Stimulated activated effector memory CD8-positive, alpha-beta T cell treated with anti-CD3 and anti-CD28 coated beads, Interleukin-12 subunit alpha, Interleukin-12 subunit beta, amount 100 ng/mL, for 72 hours (primary cell): ENCODE results near the gene MID2.
A peak's percentile ranks its signal among the peaks of the same experiment; 100 is the strongest.
"Not testable (repeated sequence)": the region's sequence is repeated elsewhere in the genome, so short reads cannot be mapped to it uniquely, and the experiment has no call there.

Experiments used
- ATAC-seq: fragments of 150-1000 bp; cut with Tn5 transposase; 2 replicates; pipeline ENCODE4 v1.10.0; 2021
- DNase-seq, 2 donors: peaks; one replicate each; pipeline ENCODE4 v3.0.0; 2021 to 2022; ENCODE audit warnings: low spot score in 2 of 2
- H3K27ac Mint-ChIP-seq: one replicate; pipeline ENCODE4 v1.8.0; 2022; ENCODE audit warnings: mild to moderate bottlenecking, mixed read lengths
- H3K36me3 Mint-ChIP-seq: one replicate; pipeline ENCODE4 v1.8.0; 2022; ENCODE audit warnings: mild to moderate bottlenecking, mixed read lengths
- H3K4me1 Mint-ChIP-seq: one replicate; pipeline ENCODE4 v1.8.0; 2022; ENCODE audit warnings: mixed read lengths
- H3K4me3 Mint-ChIP-seq: one replicate; pipeline ENCODE4 v1.8.0; 2022; ENCODE audit warnings: mild to moderate bottlenecking, mixed read lengths
- H3K9me3 Mint-ChIP-seq: one replicate; pipeline ENCODE4 v1.8.0; 2022; ENCODE audit warnings: mixed read lengths

The MID2 gene, protein sequence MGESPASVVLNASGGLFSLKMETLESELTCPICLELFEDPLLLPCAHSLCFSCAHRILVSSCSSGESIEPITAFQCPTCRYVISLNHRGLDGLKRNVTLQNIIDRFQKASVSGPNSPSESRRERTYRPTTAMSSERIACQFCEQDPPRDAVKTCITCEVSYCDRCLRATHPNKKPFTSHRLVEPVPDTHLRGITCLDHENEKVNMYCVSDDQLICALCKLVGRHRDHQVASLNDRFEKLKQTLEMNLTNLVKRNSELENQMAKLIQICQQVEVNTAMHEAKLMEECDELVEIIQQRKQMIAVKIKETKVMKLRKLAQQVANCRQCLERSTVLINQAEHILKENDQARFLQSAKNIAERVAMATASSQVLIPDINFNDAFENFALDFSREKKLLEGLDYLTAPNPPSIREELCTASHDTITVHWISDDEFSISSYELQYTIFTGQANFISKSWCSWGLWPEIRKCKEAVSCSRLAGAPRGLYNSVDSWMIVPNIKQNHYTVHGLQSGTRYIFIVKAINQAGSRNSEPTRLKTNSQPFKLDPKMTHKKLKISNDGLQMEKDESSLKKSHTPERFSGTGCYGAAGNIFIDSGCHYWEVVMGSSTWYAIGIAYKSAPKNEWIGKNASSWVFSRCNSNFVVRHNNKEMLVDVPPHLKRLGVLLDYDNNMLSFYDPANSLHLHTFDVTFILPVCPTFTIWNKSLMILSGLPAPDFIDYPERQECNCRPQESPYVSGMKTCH

DNA sequence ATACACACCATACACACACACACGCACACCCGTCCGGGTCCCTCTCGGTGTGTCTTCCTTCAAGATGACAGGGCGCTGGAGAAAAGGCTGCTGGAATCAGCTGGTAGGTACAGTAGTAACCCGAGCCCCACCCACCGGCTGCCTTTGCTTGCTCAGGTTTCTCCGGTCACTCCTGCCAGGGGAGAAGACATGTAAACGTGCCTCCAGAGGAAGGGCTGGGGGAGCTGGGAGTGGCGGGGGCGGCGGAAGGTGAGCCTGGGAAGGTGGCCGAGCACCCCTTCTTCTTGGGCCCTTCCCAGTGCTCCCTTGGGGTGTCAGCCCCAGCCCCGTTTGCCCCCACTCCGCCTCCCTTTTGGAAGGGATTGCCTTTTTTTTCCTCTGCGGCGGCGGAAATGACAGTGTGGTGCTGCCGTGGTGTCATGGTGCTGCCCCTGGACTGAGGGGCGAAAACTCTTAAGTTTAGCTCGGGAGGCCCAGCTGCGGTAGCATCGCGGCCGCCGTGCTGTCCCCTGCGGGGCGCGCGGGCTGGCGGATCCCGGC lies at the start of gene MID2:
TSS of gene MID2 (plus strand) at position 169 of the 540 bp plus-strand sequence. CDS start 561 bp downstream, outside the sequence.
- Mint-ChIP-seq H3K9me3 (no peaks in the 10 kb centered on the region), H3K27ac (peak within 1 kb of the TSS; percentile 88), H3K4me1 (peaks cover 34% of the 10 kb centered on the region), H3K4me3 (peak within 1 kb of the TSS; percentile 78), H3K36me3 (peaks cover 5% of the 10 kb centered on the region)
- DNase-seq (peak in 1 of 2 donors; percentile 8), ATAC-seq (peak; percentile 80)

DNA sequence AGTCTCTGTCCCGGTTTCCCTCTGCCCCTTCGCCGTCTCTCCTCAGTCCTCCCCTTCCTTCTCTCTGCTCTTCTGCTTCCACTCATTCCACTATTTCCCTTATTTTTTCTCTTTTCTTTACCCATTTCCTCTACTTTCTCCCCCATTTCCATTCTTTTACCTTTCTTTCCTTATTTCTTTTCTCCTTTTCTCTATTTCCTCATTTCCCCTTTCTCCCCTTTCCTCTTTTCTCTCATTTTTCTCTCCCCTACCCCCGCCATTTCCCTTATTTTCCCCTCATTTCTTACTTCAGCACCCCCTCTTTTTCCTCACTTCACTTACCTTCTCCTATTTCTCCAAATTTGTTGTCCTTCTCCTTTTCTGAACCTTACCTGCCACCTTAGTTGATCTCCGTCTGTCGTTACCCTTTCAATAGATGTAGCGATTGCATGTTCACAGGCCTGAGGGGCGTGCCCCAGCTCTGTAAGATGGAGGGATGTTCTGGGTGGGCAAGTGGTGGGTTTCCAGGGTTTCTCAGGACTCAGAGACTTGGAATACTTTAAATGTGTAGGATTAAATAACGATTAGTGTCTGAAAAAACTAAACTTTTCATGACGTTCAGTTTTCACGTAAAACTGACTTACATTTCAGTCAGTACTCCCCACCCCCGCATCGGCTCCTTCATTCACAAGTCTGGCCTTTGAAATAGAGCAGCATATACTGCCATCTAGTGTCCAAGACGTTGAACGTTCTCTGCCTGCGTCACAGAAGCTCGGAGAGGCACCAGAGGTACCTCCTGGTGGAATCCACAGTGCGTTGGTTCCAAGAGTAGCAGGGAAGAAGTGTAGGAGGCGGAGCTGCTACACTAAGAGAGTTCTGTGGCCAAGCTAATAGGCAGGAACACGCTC lies 48.8 kb upstream of the MID2 start:
- Mint-ChIP-seq H3K36me3 (no peaks in the 10 kb centered on the region), H3K9me3 (no peaks in the 10 kb centered on the region), H3K4me3 (peak overlapping the region; percentile 92), H3K4me1 (peaks cover 14% of the 10 kb centered on the region), H3K27ac (peak overlapping the region; percentile 92)
- peak; percentile 83 for ATAC-seq
- DNase-seq, result peak; percentile 37 to 67

DNA sequence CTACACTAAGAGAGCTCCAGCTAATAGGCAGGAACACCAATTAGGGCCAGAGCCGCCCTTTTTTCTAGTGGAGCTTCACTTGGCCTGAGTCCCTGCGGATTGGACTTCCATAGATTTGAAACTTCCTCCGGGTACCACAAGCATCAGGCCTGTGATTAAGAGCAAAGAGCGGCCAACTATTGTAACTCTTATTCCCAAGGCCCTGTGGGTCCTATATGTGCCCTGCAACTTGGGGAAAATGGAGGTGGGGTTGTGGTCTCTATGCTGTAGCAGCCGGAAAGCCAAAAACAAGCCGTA lies 48.2 kb upstream of the MID2 start, which contains the start of gene NCBP2L:
TSS of gene NCBP2L (plus strand) at position 198 of the 297 bp plus-strand sequence. CDS start 16,488 bp downstream, outside the sequence.
- Mint-ChIP-seq H3K4me1 (peaks cover 14% of the 10 kb centered on the region), H3K36me3 (no peaks in the 10 kb centered on the region), H3K27ac (peak within 1 kb of the TSS; percentile 92), H3K9me3 (no peaks in the 10 kb centered on the region), H3K4me3 (peak within 1 kb of the TSS; percentile 92)
- no peak for ATAC-seq
- DNase-seq, result no peak

DNA sequence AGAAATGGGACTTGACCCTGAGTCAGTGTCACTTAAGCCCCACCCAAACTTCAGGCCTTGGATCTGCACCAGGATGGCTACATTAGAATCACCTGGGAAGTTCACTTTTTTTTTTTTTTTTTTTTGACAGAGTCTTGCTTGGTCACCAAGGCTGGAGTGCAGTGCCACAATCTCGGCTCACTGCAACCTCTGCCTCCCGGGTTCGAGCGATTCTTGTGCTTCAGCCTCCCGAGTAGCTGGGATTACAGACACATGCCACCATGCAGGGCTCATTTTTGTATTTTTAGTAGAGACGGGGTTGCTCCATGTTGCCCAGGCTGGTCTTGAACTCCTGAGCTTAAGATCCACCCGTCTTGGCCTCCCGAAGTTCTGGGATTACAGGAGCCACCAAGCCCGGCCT lies 45.1 kb upstream of the MID2 start:
- Mint-ChIP-seq H3K27ac (no peak overlapping the region), H3K9me3 (no peaks in the 10 kb centered on the region), H3K36me3 (no peaks in the 10 kb centered on the region), H3K4me1 (peaks cover 14% of the 10 kb centered on the region), H3K4me3 (no peak overlapping the region)
- DNase-seq (no peak), ATAC-seq (no peak)

DNA sequence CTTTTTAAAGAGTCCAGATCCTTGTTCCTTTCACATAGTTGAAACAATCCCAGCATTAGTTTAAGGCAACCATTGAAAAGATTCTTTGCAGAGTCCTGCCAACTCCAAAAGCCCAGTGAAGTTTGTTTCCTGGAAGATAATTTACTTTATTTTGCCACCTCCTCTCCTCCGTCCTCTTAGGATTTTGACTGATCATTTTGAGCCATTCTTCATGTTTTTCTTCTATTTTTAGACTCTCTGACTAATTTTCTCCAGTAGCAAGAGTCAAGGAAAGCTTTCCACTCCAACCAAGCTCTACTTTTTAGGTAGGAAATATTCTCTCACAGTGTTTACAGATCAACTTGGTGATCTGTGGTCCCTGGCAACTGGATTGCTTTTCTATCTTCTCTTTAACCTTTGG lies 37.8 kb upstream of the MID2 start:
- DNase-seq (no peak), ATAC-seq (no peak)

DNA sequence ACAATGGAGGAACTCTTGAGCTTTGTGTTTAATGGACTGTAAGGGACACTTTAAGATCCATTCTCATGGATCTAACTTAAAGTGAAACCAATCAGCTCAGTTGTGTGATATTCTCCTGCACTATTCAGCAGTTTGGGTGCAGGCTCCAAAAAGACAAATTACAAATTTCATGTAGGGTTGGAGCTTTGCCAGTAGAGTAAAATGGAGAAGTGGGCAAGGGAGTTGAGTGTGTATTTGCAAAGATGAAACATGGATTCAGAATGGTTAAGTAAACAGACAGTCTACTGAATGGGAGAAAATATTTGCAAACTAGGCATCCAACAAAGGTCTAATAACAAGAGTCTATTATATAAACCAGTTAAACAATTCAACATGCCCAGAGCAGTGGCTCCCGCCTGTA lies 21.2 kb upstream of the MID2 start:
- Mint-ChIP-seq H3K4me1 (no peaks in the 10 kb centered on the region), H3K9me3 (no peaks in the 10 kb centered on the region), H3K36me3 (no peaks in the 10 kb centered on the region), H3K4me3 (no peak overlapping the region), H3K27ac (no peak overlapping the region)
- no peak for ATAC-seq
- DNase-seq, result no peak

More for the DNA sequence above, 37.8 kb upstream of the MID2 start:
- Mint-ChIP-seq H3K36me3 (no peaks in the 10 kb centered on the region), H3K4me1 (no peaks in the 10 kb centered on the region), H3K27ac (no peak overlapping the region), H3K9me3 (no peaks in the 10 kb centered on the region), H3K4me3 (no peak overlapping the region)

DNA sequence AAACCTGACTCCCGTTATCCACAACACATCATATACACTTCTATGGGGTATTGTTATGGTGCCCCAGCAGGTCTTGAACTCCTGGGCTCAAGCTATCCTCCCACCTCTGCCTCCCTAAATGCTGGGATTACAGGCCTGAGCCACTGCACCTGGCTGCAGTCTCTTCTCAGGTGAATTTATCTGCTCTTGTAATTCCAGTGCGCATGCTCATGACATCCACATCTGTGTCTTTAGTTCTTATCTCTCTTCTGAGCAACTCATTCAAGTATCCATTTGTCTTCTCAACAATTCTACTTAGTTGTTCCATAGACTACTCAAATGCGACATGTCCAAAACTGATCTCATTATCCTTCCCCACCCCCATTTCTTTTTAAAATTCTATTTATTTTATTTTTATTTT lies 20.5 kb upstream of the MID2 start:
- Mint-ChIP-seq H3K27ac (no peak overlapping the region), H3K9me3 (no peaks in the 10 kb centered on the region), H3K4me1 (no peaks in the 10 kb centered on the region), H3K36me3 (no peaks in the 10 kb centered on the region), H3K4me3 (no peak overlapping the region)
- DNase-seq, result no peak
- ATAC-seq, result no peak

DNA sequence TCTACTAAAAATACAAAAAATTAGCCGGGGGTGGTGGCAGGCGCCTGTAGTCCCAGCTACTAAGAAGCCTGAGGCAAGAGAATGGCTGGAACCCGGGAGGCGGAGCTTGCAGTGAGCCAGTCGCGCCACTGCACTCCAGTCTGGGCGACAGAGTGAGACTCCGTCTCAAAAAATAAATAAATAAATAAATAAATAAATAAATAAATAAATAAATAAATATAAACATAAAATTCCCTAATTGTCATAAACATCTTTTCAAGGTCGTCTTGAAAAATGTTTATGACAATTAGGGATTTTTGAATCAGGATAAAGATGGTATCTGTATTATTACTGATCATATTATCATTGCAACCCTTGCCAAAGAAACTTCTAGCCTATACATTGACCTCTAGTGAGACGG lies 15.6 kb upstream of the MID2 start:
- H3K36me3 Mint-ChIP-seq, H3K27ac Mint-ChIP-seq, H3K4me1 Mint-ChIP-seq, ATAC-seq, H3K9me3 Mint-ChIP-seq, DNase-seq, H3K4me3 Mint-ChIP-seq: not testable (repeated sequence)

DNA sequence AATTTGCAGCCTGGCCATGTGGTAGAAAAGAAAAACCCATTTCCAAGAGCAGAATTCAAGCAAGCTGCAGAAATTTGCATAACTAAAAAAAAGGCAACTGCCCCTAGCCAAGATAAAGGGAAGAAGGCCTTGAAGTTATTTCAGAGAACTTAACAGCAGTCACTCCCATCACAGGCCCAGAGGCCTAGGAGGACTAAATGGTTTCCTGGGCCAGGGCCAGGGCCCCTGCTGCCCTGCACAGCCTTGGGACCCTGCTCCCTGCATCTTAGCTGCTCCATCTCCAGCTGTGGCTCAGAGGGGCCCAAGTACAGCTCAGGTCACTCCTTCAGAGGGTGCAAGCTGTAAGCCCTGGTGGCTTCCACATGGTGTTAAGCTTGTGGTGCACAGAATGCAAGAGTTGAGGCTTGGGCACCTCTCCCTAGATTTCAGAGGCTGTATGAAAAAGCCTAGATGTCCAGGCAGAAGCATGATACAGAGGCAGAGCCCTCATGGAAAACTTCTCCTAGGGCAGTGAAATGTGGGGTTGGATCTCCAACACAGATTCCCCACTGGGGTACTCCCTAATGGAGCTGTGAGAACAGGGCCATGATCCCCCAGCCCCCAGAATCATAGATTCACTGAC lies 6.7 kb upstream of the MID2 start:
- H3K36me3 Mint-ChIP-seq, result no peaks in the 10 kb centered on the region
- no peak overlapping the region for H3K27ac Mint-ChIP-seq
- DNase-seq (no peak), ATAC-seq (no peak)
- H3K4me1 Mint-ChIP-seq, result peaks cover 6% of the 10 kb centered on the region
- H3K4me3 Mint-ChIP-seq, result no peak overlapping the region
- H3K9me3 Mint-ChIP-seq, result no peaks in the 10 kb centered on the region

DNA sequence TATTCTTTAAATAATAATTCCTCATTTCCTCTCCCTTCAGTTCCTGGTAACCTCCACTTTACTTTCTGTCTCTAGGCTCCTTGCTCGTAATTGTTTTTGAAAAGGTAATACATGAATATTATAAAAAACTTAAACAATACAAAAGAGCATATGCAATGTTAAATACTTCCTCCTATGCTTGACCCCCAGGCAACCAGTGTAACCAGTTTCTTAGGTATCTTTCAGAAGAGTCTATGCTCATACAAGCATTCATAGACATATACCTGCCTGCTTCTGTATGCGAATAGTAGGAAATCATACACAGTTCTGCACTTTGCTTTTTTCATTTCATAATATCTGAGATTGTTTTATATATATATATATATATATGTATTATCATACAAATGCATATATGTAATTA lies 2.6 kb upstream of the MID2 start:
- ATAC-seq, result no peak
- Mint-ChIP-seq H3K27ac (no peak overlapping the region), H3K9me3 (no peaks in the 10 kb centered on the region), H3K4me3 (no peak overlapping the region), H3K4me1 (peaks cover 32% of the 10 kb centered on the region), H3K36me3 (peaks cover 5% of the 10 kb centered on the region)
- DNase-seq, result no peak

DNA sequence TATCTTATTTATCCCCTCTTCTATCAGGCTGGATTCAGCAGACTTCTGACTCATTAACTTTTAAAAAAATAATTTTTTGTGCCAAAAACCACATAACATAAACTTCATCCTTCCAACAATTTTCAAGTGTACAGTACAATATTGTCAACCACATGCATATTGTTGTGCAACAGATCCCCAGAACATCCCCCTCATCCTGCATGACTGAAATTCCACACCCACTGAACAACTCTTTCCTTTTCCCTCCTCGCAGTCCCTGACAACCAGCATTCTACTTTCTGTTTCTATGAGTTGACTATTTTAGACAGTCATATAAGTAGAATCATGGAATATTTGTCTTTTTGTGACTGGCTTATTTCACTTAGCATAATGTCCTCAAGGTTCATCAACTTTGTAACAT lies 2.2 kb upstream of the MID2 start:
- Mint-ChIP-seq H3K9me3 (no peaks in the 10 kb centered on the region), H3K4me3 (no peak overlapping the region), H3K36me3 (peaks cover 5% of the 10 kb centered on the region), H3K4me1 (peaks cover 34% of the 10 kb centered on the region), H3K27ac (no peak overlapping the region)
- no peak for ATAC-seq
- no peak for DNase-seq

DNA sequence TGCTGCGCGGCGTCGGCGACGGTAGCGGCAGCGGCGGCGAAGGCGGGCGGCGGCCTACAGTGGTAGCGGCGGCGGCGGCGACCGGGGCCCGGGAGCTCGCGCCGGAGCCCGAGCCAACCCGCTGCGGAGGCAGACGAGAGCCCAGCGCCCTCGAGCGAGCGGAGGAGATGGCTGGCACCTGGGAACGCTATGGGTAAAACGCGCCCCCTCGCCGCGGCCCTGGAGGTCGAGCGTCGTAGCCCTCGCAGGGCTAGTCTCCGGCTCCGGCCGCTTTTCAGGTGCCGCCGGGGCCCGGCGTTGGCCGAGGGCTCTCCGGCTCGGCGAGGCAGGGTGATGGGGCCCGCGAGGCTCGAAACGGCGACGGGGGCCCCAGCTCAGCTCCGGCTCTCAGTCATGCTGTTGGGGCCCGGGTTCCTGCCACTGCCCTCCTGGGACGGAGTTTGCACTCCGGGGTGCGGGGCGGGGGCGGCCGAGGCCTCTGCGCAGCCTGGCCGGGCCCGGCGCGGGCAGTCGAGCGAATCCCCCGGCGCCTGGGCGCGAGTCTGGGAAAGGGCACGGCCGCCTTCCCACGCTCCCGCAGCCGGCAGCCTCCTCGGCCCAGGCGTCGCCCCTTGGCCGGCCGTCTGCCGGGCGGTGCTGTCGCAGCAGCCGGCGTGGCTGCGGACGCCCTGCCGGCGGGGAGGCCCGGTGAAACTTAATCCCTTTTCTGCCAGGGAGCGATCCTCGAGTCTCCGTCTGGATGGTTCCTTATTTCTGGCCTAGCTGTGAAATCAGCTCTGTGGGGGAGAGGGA lies 768 bp downstream of the MID2 start:
- Mint-ChIP-seq H3K4me1 (peaks cover 34% of the 10 kb centered on the region), H3K4me3 (peak overlapping the region; percentile 78), H3K9me3 (no peaks in the 10 kb centered on the region), H3K27ac (peak overlapping the region; percentile 88), H3K36me3 (peaks cover 5% of the 10 kb centered on the region)
- peak; percentile 67 for ATAC-seq
- peak; percentile 5 to 66 for DNase-seq

DNA sequence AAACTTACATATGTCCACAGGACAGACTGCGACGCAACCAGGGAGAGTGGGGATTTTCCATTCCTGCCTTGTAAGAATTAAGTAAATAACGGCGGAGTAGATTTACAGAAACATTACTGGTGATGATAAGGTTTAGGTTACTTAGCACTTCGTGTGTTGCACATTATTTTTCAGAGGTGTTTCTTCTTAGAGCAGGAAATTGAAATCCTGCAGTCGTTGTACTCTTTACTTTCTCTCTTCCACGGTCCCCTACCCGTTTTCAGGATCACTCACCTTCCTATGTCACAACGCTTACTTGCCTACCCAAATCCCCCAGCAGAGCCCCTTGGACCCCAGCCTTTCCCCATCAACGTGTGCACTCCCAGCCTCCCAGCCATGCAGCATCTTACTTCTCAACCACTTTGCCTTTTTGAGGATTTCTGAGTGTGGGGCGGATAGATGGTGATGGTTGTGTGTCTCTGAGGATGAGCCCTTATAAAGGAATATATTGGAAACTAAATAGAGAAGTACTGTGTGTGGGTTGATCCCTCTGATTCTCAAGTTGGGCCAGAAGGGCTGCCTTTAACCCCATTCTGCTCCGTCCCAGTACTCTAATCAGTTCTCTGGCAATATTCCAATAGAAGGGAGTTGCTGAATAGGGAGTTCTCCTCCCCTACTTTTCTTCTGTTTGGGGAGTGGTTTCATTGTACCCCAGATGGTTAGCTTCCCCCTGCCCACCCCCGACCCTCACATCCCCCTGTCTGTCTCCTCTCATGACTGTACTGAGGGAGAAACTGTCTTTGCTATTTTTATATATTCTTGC lies 1.6 kb downstream of the MID2 start:
- H3K27ac Mint-ChIP-seq, result peak overlapping the region; percentile 53

More for the DNA sequence above, 1.6 kb downstream of the MID2 start:
- Mint-ChIP-seq H3K36me3 (peaks cover 5% of the 10 kb centered on the region), H3K9me3 (no peaks in the 10 kb centered on the region), H3K4me1 (peaks cover 34% of the 10 kb centered on the region), H3K4me3 (peak overlapping the region; percentile 73)
- no peak for ATAC-seq
- DNase-seq, result no peak
